Activated effector memory CD4-positive, alpha-beta T cell treated with Interleukin-2 at 50 U/mL for 16 hours (primary cell): ENCODE measurements around the gene ZNF319.

Experiments used
- DNase-seq: peaks from one replicate; pipeline ENCODE4 v3.0.0-alpha.2; 2020

Gene ZNF319

GRCh38 chr16:57971848-57972247, 28.6 kb downstream of the ZNF319 start:
- no peak for DNase-seq

- DNase-seq = no peak
These were observed 29.5 kb downstream of the ZNF319 start, which contains the start of gene CNGB1 for GRCh38 chr16:57970970-57971369. CNGB1 (minus strand) TSS chr16:57971128; CDS start chr16:57967286, 3,842 bp downstream.

DNA sequence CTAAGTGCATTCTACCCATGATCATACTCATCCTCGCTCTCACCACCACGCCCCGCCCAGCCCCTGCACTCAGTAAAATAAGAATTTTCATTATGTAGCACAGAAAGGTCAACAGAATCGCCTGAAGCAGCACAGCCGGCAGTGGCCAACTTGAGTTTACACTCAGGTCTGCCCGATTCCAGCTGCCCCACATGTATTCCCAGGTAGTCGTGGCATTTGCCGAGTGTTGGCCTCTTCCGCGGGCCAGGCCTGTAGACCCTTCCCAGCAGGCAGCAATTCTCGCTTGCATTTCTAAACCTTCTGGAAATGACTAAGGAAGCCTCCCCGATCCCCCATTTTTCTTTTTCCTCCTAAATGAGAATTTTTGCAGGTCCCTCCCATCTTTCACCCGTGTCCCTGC, 30.2 kb downstream of the ZNF319 start:
- DNase-seq = no peak

- no peak for DNase-seq
These were observed 30.9 kb downstream of the ZNF319 start for GRCh38 chr16:57969451-57970123.

DNA sequence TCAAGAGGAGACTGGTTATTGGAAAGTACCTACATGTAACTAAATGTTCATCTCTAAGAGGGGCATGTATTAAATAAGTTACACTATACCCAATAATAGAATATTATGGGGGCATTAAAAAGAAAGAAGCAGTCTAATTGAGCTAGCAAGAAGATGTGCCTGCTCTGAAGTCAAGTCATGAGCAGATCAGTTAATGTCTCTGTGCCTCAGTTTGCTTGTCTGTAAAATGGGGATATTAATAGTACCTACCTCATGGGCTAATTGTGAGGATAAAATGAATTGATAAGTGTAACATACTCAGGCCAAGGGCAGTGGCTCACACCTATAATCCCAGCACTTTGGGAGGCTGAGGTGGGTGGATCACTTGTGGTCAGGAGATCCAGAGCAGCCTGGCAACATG, 32.6 kb downstream of the ZNF319 start:
- no peak for DNase-seq

- DNase-seq = no peak
These were observed 33.5 kb downstream of the ZNF319 start for GRCh38 chr16:57966986-57967385.

- no peak for DNase-seq
These were observed 34.2 kb downstream of the ZNF319 start for GRCh38 chr16:57966204-57966771.

- no peak for DNase-seq
These were observed 36.2 kb downstream of the ZNF319 start for GRCh38 chr16:57964157-57964700.

- no peak for DNase-seq
These were observed 37.7 kb downstream of the ZNF319 start for GRCh38 chr16:57962756-57963155.

- DNase-seq = no peak
These were observed 38.4 kb downstream of the ZNF319 start for GRCh38 chr16:57962046-57962445.

DNA sequence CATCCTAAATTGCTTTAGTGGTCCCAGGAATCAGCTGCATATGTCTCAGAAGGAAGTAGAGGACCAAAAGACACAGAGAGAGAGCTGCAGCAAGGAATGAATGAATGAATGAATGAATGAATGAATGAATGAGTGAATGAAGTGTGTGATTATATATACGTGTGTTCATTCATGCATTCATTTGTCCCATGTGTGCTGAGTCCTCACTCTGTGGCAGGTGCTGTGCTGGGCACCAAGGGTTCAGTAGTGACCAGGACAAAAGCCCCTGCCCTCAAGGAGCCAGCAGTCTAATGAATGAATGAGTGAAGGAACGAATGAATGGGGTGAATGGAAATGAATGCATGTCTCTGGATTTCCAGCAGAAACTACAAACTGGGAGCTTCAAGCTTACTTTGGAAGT, 38.9 kb downstream of the ZNF319 start:
- no peak for DNase-seq

- DNase-seq = no peak
These were observed 39.5 kb downstream of the ZNF319 start for GRCh38 chr16:57960826-57961472.

- DNase-seq = no peak
These were observed 40.2 kb downstream of the ZNF319 start for GRCh38 chr16:57960310-57960709.

GRCh38 chr16:57959804-57960203, 40.7 kb downstream of the ZNF319 start:
- no peak for DNase-seq

- DNase-seq = no peak
These were observed 41.4 kb downstream of the ZNF319 start for GRCh38 chr16:57959121-57959520.

DNA sequence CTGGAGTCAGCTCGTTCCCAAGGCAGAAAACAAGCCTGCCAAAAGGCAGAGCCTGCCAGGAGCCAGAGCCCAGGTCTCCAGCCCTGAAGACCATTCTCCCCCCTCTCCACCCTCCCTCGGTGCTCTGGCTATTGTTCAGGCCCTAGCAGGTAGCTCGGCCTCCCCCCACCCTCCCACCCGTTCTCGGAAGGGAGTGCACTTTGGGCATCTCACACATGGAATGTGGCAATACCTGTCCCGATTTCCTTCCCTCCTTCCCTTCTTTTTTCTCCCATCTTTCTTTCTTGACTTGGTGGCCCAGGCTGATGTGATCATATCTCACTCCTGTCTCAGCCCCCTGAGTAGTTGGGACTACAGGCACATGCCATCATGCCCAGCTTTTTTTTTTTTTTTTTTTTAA, 41.9 kb downstream of the ZNF319 start:
- DNase-seq = no peak

- no peak for DNase-seq
These were observed 42.6 kb downstream of the ZNF319 start for GRCh38 chr16:57957673-57958392.

- no peak for DNase-seq
These were observed 43.4 kb downstream of the ZNF319 start for GRCh38 chr16:57956924-57957672.

- no peak for DNase-seq
These were observed 44.1 kb downstream of the ZNF319 start for GRCh38 chr16:57956270-57956808.

DNA sequence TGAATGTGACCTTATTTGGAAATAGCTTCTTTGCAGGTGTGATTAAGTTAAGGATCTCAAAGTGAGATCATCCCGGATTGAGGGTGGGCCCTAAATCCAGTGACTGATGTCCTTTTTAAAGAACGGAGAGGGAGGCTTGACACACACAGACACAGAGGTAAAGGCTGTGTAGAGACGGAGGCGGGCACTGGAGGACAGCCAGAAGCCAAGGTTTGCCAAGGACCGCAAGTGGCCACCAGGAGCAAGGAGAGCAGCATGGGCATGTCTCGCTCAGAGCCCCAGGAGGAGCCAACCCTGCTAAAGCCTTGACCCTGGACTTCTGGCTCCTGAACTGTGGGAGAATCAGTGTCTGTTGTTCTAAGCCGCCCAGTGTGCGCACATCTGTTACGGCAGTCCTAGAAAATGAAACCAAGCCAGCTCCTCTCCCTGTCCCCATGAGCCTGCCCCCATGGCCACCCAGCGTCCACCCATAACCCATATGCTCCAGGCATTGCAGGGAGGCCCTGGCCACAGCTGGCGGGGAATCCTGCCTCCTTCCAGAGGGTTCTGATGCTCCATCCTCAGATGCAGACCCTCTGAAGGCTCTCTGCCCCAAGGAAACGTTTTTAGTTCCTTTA, 44.8 kb downstream of the ZNF319 start:
- DNase-seq = no peak

DNA sequence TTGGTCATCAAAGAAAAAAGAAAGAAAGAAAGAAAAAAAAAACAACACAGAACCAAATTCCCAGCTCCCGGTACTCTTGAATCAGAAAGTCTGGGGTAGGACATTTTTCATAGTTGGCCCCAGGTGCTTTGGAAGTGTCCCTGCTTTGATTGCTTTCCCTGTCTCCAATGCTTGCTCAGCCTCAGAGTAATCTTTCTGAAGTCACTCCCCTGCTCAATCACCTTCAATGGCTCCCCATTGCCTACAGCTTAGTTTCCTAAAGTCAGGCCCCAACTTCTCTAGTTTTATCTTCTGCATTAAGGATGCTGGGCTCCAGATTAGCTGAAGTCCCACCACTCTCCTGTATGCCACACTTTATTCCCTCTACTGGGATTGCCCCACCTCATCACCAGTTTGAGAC, 46.6 kb downstream of the ZNF319 start:
- DNase-seq = no peak

DNA sequence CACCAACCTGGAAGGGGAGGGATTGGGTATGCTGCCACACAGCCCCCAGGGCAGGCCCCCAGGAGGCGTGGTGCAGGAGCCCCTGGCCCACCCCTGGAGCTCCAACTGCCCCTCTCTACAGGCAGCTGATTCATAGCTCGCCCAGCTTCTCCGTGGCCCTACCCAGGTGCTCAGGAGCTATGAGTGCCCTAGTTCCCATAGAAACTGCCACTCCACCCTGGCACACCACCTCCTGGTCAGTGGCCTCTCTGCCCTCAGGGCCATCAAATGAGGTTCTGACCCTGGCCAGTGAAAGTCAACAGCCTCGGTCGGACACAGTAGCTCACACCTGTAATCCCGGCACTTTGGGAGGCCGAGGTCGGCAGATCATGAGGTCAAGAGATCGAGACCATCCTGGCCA, 47.6 kb downstream of the ZNF319 start:
- DNase-seq = no peak
